Loucy (cell line): Measurements from ENCODE around the gene KIF24.
"Not testable (repeated sequence)": the region's sequence is repeated elsewhere in the genome, so short reads cannot be mapped to it uniquely, and the experiment has no call there.

Source experiments
- H2AFZ ChIP-seq: fragments of 200-600 bp; sonication (generic); 2 replicates; pipeline ENCODE4 v1.6.0; 2016; ENCODE audit warnings: antibody characterized with exemption, mild to moderate bottlenecking, low read length, moderate library complexity
- H3F3A ChIP-seq: fragments of 200-600 bp; 2 replicates; pipeline ENCODE4 v1.6.0; 2016; ENCODE audit warnings: antibody characterized with exemption, low read depth, mild to moderate bottlenecking
- H3K27me3 ChIP-seq: fragments of 200-600 bp; sonication (generic); 2 replicates; pipeline ENCODE4 v1.6.1; 2014; ENCODE audit warnings: low read length, mild to moderate bottlenecking; ENCODE audit not compliant: insufficient read depth, poor library complexity, severe bottlenecking
- H3K36me3 ChIP-seq: fragments of 200-600 bp; sonication (generic); 2 replicates; pipeline ENCODE4 v1.6.1; 2016; ENCODE audit warnings: low read length; ENCODE audit not compliant: insufficient read depth
- H3K4me1 ChIP-seq: fragments of 200-600 bp; sonication (generic); 2 replicates; pipeline ENCODE4 v1.5.1; 2014; ENCODE audit warnings: low read length, mild to moderate bottlenecking; ENCODE audit not compliant: insufficient read depth, poor library complexity, severe bottlenecking
- H3K4me2 ChIP-seq: fragments of 200-600 bp; sonication (generic); 2 replicates; pipeline ENCODE4 v1.6.0; 2014; ENCODE audit warnings: antibody characterized with exemption, low read length, low read depth, mild to moderate bottlenecking; ENCODE audit not compliant: poor library complexity, severe bottlenecking
- H3K4me3 ChIP-seq: fragments of 200-600 bp; sonication (generic); 2 replicates; pipeline ENCODE4 v1.5.1; 2014; ENCODE audit warnings: low read length, mild to moderate bottlenecking, mixed read lengths; ENCODE audit not compliant: poor library complexity, severe bottlenecking
- H3K79me2 ChIP-seq: fragments of 200-600 bp; sonication (generic); 2 replicates; pipeline ENCODE4 v1.6.1; 2014; ENCODE audit warnings: low read length; ENCODE audit not compliant: insufficient read depth
- H3K9ac ChIP-seq: fragments of 200-600 bp; sonication (generic); 2 replicates; pipeline ENCODE4 v1.6.0; 2014; ENCODE audit warnings: mild to moderate bottlenecking, low read depth, low read length, moderate library complexity; ENCODE audit not compliant: poor library complexity, severe bottlenecking
- H3K9me2 ChIP-seq: fragments of 200-600 bp; sonication (generic); replicated peaks from 2 replicates; pipeline ENCODE4 v1.6.1; 2016; ENCODE audit warnings: low read depth, low read length, mixed read lengths
- H3K9me3 ChIP-seq: fragments of 200-600 bp; sonication (generic); 2 replicates; pipeline ENCODE4 v1.6.1; 2014; ENCODE audit warnings: mild to moderate bottlenecking, antibody characterized with exemption, low read length, low read depth; ENCODE audit not compliant: insufficient read depth
- H4K20me1 ChIP-seq: fragments of 200-600 bp; sonication (generic); 2 replicates; pipeline ENCODE4 v1.6.0; 2014; ENCODE audit warnings: antibody characterized with exemption, low read length, mild to moderate bottlenecking; ENCODE audit not compliant: insufficient read depth, poor library complexity, severe bottlenecking
- EZH2phosphoT487 ChIP-seq: fragments of 200-600 bp; IDR thresholded peaks from 2 replicates; pipeline ENCODE4 v1.6.1; 2018; ENCODE audit warnings: antibody characterized with exemption, mild to moderate bottlenecking, moderate library complexity, borderline replicate concordance
- TF ChIP-seq, protein P1 (sequence below): fragments of 200-600 bp; sonication (generic); conservative IDR thresholded peaks from 2 replicates; pipeline ENCODE4 v1.5.1; 2014; ENCODE audit warnings: mild to moderate bottlenecking, antibody characterized with exemption, low read length

Gene KIF24

DNA sequence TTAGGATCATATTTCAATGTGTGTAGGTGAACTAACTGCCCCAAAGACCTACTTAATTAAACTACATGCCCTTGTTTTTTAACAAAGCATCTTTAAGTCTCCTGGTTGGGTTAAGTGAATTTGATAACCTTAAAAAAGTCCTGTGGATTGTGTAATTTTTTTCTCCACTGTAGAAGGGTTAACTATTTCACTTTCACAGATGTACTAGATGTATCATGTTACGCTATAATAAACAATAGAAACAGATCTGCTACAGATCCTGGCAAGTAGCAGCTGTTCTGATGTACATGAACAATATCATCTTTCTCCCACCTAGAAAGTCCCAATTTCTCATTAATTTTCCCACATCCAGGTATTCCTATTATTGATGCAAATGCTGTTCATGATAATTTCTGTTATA, 18.9 kb downstream of the KIF24 start:
- no peak overlapping the region for H3K4me2 ChIP-seq
- H4K20me1 ChIP-seq: no peaks in the 10 kb centered on the region
- H3K4me3 ChIP-seq: no peak overlapping the region
- no peaks in the 10 kb centered on the region for H3K36me3 ChIP-seq
- H3K9me3 ChIP-seq: no peaks in the 10 kb centered on the region
- H3K4me1 ChIP-seq: no peaks in the 10 kb centered on the region
- no peak overlapping the region for H2AFZ ChIP-seq
- H3K79me2 ChIP-seq: no peaks in the 10 kb centered on the region
- H3K27me3 ChIP-seq: no peaks in the 10 kb centered on the region
- H3K9ac ChIP-seq: no peak overlapping the region
- no peaks in the 10 kb centered on the region for H3F3A ChIP-seq
- TF ChIP-seq, protein P1, sequence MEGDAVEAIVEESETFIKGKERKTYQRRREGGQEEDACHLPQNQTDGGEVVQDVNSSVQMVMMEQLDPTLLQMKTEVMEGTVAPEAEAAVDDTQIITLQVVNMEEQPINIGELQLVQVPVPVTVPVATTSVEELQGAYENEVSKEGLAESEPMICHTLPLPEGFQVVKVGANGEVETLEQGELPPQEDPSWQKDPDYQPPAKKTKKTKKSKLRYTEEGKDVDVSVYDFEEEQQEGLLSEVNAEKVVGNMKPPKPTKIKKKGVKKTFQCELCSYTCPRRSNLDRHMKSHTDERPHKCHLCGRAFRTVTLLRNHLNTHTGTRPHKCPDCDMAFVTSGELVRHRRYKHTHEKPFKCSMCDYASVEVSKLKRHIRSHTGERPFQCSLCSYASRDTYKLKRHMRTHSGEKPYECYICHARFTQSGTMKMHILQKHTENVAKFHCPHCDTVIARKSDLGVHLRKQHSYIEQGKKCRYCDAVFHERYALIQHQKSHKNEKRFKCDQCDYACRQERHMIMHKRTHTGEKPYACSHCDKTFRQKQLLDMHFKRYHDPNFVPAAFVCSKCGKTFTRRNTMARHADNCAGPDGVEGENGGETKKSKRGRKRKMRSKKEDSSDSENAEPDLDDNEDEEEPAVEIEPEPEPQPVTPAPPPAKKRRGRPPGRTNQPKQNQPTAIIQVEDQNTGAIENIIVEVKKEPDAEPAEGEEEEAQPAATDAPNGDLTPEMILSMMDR: no peak
- TF ChIP-seq EZH2phosphoT487: no peak
- no peaks in the 10 kb centered on the region for H3K9me2 ChIP-seq

DNA sequence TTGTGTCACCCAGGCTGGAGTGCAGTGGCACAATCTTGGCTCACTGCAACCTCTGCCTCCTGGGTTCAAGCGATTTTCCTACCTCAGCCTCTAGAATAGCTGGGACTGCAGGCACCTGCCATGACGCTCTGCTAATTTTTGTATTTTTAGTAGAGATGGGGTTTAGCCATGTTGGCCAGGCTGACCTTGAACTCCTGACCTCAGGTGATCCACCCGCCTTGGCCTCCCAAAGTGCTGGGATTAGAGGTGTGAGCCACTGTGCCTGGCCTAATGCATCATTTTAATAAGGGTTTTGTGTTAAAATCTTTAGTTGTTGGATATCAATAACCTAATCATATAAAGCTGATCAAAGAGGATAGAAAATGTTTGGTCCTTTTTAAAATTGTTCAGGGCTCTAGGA, 20.8 kb downstream of the KIF24 start:
- not testable (repeated sequence) for H3K27me3 ChIP-seq, H3K9ac ChIP-seq, H3F3A ChIP-seq, H3K36me3 ChIP-seq, H3K4me1 ChIP-seq, H3K79me2 ChIP-seq, H3K4me3 ChIP-seq, H3K9me2 ChIP-seq, H2AFZ ChIP-seq, H3K9me3 ChIP-seq, H4K20me1 ChIP-seq, H3K4me2 ChIP-seq

DNA sequence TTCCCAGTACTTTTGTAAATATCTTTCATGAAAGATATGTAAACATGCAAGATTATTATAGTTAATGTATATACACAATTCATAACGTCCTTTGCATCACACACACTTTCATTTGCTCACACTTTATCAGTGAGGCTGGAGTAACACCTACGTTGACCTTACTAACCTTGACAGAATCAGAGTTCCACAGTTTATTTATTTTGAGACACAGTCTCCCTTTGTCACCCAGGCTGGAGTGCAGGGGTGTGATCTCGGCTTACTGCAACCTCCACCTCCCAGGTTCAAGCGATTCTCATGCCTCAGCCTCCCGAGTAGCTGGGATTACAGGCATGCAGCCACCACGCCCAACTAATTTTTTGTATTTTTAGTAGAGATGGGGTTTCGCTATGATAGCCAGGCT, 28.0 kb downstream of the KIF24 start:
- not testable (repeated sequence) for H3K36me3 ChIP-seq, H3K4me2 ChIP-seq, H3K9ac ChIP-seq, H3K79me2 ChIP-seq, H2AFZ ChIP-seq, H3F3A ChIP-seq, H4K20me1 ChIP-seq, H3K9me2 ChIP-seq, H3K9me3 ChIP-seq, H3K27me3 ChIP-seq, H3K4me1 ChIP-seq, H3K4me3 ChIP-seq

DNA sequence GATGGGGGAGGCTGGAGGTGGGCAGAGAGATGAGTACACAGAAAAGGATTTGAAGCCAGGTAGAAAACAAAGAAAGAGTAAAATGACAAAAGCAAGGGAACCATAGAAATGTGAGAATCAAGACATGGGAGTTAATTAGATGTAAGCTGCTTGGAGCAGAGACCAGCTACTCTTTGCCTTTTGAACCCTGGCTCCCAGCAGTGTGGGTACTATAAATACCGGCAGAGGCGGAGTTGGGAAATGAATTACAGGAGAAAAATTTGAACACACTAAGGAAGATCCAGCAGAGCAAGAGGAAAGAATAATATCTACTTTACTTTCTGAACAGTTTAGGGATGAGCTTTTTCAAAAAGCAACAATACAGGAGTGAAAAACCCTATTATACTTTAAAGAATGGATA, 36.5 kb downstream of the KIF24 start:
- no peak overlapping the region for H3K4me3 ChIP-seq
- no peaks in the 10 kb centered on the region for H3K79me2 ChIP-seq
- TF ChIP-seq, protein P1: no peak
- TF ChIP-seq EZH2phosphoT487: no peak
- H3K36me3 ChIP-seq: no peaks in the 10 kb centered on the region
- no peak overlapping the region for H2AFZ ChIP-seq
- H4K20me1 ChIP-seq: no peaks in the 10 kb centered on the region
- H3K9ac ChIP-seq: no peak overlapping the region
- no peaks in the 10 kb centered on the region for H3K9me2 ChIP-seq
- no peaks in the 10 kb centered on the region for H3K4me1 ChIP-seq
- H3K4me2 ChIP-seq: no peak overlapping the region
- H3K27me3 ChIP-seq: no peaks in the 10 kb centered on the region
- H3F3A ChIP-seq: no peaks in the 10 kb centered on the region
- no peaks in the 10 kb centered on the region for H3K9me3 ChIP-seq
